ENCODE data around the gene PGAM2.

The PGAM2 gene

GRCh38 chr7:44082541-44083207, 17.3 kb upstream of the PGAM2 start:
- peak; percentile 92 for DNase-seq

GRCh38 chr7:44081266-44081748, 15.9 kb upstream of the PGAM2 start:
- DNase-seq = no peak

- no peak for DNase-seq
Measured at GRCh38 chr7:44080686-44081265, 15.4 kb upstream of the PGAM2 start.

- DNase-seq = no peak
Measured at GRCh38 chr7:44080118-44080517, 14.8 kb upstream of the PGAM2 start.

- no peak for DNase-seq
Measured at GRCh38 chr7:44079331-44080021, 14.1 kb upstream of the PGAM2 start.

GRCh38 chr7:44078521-44078920, 13.2 kb upstream of the PGAM2 start:
- peak; percentile 83 for DNase-seq

GRCh38 chr7:44077681-44078091, 12.3 kb upstream of the PGAM2 start:
- DNase-seq = no peak

- DNase-seq = no peak
Measured at GRCh38 chr7:44077061-44077460, 11.7 kb upstream of the PGAM2 start.

- DNase-seq = no peak
Measured at GRCh38 chr7:44076101-44076895, 10.9 kb upstream of the PGAM2 start.

GRCh38 chr7:44075296-44076075, 10.1 kb upstream of the PGAM2 start:
- no peak for DNase-seq

GRCh38 chr7:44074349-44074695, 9.0 kb upstream of the PGAM2 start:
- no peak for DNase-seq

GRCh38 chr7:44073664-44074348, 8.4 kb upstream of the PGAM2 start:
- no peak for DNase-seq

GRCh38 chr7:44072364-44073231, 7.2 kb upstream of the PGAM2 start:
- peak; percentile 50 for DNase-seq

GRCh38 chr7:44071726-44072363, 6.5 kb upstream of the PGAM2 start:
- DNase-seq = no peak

- DNase-seq = no peak
Measured at GRCh38 chr7:44068054-44068453, 2.7 kb upstream of the PGAM2 start.

- no peak for DNase-seq
Measured at GRCh38 chr7:44067064-44067951, 1.9 kb upstream of the PGAM2 start.

GRCh38 chr7:44066494-44067063, 1.2 kb upstream of the PGAM2 start:
- DNase-seq = no peak

- DNase-seq = no peak
Measured at GRCh38 chr7:44066111-44066460, 719 bp upstream of the PGAM2 start.

- no peak for DNase-seq
Measured at GRCh38 chr7:44064791-44065430, 456 bp downstream of the PGAM2 start.
